ENCODE data around the gene FAAP20. TPM values are rescaled to one million over a fixed set of nuclear protein-coding genes. Genes with fewer than 3 reads are reported as not detected.

FAAP20 gene
- total RNA-seq, 1 donor from 2014 or later: 50.9 TPM

DNA sequence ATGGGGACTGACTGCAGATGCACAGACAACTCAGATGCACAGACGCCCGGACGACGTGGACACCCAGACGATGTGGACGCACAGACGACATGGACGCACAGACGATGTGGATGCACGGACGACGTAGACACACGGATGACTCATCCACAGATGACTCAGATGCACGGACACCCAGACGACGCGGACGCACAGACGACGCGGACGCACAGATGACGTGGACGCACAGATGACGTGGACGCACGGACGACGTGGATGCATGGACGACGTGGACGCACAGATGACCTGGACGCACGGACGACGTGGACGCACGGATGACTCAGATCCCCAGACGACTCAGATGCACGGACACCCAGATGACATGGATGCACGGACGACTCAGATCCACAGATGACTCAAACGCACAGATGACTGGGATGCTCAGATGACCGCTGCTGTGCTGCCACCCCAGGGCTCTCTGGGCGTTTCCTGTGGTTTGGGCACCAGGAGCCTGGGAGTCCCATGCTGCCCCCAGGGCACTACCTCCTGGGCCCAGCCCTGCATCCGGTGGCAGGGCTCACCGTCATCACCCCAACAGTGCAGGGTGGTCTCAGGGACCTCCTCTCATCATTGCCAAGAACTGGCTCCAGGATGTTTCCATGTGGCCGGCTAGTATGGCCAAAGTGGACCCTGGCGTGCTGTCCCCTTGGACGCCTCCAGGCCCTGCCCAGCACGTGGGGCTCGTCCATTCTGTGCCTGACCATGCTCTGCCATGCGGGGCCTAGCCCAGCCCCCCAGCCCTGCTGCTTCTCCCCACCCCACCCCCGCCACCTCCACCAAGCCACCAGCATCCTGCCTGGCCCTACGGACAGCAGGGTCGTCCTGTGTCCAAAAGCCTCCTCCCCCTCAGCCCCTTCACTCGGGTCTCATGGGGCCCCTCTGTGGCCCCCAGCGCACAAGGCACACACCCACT, 14.0 kb downstream of the FAAP20 start:
- TF ChIP-seq, protein P1, sequence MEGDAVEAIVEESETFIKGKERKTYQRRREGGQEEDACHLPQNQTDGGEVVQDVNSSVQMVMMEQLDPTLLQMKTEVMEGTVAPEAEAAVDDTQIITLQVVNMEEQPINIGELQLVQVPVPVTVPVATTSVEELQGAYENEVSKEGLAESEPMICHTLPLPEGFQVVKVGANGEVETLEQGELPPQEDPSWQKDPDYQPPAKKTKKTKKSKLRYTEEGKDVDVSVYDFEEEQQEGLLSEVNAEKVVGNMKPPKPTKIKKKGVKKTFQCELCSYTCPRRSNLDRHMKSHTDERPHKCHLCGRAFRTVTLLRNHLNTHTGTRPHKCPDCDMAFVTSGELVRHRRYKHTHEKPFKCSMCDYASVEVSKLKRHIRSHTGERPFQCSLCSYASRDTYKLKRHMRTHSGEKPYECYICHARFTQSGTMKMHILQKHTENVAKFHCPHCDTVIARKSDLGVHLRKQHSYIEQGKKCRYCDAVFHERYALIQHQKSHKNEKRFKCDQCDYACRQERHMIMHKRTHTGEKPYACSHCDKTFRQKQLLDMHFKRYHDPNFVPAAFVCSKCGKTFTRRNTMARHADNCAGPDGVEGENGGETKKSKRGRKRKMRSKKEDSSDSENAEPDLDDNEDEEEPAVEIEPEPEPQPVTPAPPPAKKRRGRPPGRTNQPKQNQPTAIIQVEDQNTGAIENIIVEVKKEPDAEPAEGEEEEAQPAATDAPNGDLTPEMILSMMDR (IDR thresholded peaks at IDR 0.05): no peak
- ATAC-seq (no peak), DNase-seq (no peak)
- Histone ChIP-seq H3K27ac (no peak overlapping the region), H3K4me3 (no peak overlapping the region), H3K9me3 (no peaks in the 10 kb centered on the region), H3K27me3 (ENCODE audit: low read depth) (no peaks in the 10 kb centered on the region), H3K4me1 (no peaks in the 10 kb centered on the region), H3K36me3 (peaks cover 29% of the 10 kb centered on the region)
- intact Hi-C loops (cut with DNase I): no loop called here

DNA sequence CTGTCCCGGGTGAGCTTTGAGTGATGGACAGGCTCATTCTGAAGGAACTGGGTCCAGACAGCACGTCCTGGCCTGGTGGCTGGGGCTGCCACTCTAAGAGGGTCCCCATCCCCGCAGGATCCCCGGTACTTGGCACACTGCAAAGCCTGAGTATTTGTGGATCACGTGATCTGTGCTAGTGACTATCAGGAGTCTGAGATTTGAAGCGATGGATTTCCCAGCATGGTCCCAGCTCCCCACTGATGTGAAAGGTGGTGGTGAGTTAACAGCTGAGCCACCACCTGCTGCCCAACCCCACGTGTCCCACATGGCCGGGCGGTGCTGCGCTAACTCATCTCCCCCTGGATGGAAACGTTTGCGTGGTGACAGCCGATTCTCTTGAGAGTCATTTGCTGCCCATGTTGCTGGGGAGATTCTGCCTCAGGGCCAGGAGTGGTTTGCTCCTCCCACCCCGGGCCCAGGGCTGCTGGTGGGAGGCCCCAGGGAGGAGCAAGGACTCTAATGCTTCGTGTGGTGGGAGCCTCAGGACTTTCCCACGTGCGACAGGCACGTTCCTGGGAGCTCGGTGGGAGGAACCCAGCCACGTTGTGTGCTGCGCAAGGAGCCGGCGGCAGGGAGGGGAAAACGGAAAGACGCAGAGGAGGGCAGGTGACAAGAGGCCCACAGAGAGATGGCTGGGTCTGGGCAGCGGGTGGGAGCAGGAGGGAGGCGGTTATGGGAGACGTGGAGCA, 15.1 kb downstream of the FAAP20 start:
- H3K36me3 ChIP-seq: peaks cover 21% of the 10 kb centered on the region
- H3K4me1 ChIP-seq: no peaks in the 10 kb centered on the region
- no peaks in the 10 kb centered on the region for H3K27me3 ChIP-seq (ENCODE audit: low read depth)
- ATAC-seq (no peak), DNase-seq (no peak)
- TF ChIP-seq, protein P1 (IDR thresholded peaks at IDR 0.05): no peak
- intact Hi-C loops (cut with DNase I): no loop called here
- H3K4me3 ChIP-seq: no peak overlapping the region
- no peaks in the 10 kb centered on the region for H3K9me3 ChIP-seq
- no peak overlapping the region for H3K27ac ChIP-seq

DNA sequence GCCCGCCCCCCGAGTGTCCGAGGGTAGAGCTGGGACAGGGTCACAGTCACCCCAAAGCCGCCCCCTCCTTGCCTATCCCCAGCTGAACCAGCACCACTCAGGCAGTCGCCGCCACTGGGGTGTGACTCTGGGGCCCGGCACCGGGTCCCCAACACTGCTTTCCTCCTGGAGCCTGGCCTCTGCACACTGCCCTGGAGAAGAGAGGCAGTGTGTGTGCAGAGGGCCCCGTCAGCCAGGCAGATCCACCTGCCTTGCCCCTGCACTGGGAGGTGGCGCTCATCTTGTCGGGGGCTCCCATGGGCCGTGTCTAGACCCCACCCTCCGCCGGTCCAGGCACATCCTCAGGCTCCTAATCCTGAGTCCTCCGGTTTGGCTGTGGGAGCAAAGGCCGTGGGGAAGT, 15.7 kb downstream of the FAAP20 start:
- ATAC-seq (no peak), DNase-seq (no peak)
- intact Hi-C loops (cut with DNase I): no loop called here
- no peaks in the 10 kb centered on the region for H3K27me3 ChIP-seq (ENCODE audit: low read depth)
- H3K36me3 ChIP-seq: peaks cover 17% of the 10 kb centered on the region
- H3K4me1 ChIP-seq: no peaks in the 10 kb centered on the region
- TF ChIP-seq, protein P1 (IDR thresholded peaks at IDR 0.05): no peak
- no peaks in the 10 kb centered on the region for H3K9me3 ChIP-seq
- H3K4me3 ChIP-seq: no peak overlapping the region
- H3K27ac ChIP-seq: no peak overlapping the region

DNA sequence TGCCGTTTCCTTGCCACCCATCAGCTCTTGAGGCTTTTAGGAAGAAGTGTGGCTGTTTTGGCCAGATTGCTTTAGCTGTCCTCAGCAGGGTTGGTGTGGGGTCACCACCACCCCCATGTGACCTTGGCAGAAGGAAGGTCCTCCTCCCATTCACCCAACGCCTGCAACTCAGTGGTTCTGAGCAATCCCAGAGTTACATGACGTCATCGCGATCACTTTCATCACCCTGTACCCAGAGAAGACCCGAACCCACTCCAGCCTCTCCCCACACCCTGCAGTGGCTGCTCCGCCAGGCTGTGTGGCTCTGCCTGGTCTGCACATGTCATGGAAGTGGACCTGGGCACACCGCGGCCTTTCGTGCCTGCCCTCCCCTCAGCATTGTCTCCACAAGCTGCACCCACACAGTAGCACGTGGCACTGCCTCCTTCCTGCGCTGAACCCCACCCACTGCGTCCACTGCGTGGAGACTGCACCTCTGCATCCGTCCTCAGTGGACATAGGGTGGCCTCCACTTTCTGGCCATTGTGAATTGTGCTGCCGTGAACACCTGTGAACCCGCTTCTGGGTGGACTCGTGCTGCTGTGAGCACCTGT, 16.5 kb downstream of the FAAP20 start:
- TF ChIP-seq, protein P1 (IDR thresholded peaks at IDR 0.05): no peak
- ATAC-seq (no peak), DNase-seq (no peak)
- no peaks in the 10 kb centered on the region for H3K27me3 ChIP-seq (ENCODE audit: low read depth)
- no peak overlapping the region for H3K27ac ChIP-seq
- H3K36me3 ChIP-seq: peaks cover 15% of the 10 kb centered on the region
- H3K4me3 ChIP-seq: no peak overlapping the region
- no peaks in the 10 kb centered on the region for H3K4me1 ChIP-seq
- H3K9me3 ChIP-seq: no peaks in the 10 kb centered on the region
- intact Hi-C loops (cut with DNase I): no loop called here

DNA sequence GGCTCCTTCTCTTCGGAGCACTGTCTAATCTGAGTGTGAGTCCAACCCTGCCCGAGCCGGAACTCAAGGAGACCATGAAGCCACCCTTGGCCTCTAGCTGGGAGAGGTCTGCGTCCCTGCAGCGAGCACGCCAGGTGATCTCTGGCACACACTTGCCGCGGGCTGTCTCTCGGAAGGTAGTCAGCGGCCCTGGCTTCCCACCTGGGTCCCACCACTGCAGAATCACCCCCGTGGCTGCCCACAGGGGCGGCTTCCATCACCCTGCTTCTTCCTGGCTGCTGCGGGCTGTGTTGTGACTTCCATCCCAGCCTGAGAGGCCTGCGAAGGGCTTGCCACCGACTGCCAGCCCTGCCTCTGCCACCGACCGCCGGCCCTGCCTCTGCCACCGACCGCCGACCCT, 17.0 kb downstream of the FAAP20 start:
- no peaks in the 10 kb centered on the region for H3K9me3 ChIP-seq
- H3K36me3 ChIP-seq: peaks cover 15% of the 10 kb centered on the region
- TF ChIP-seq, protein P1 (IDR thresholded peaks at IDR 0.05): no peak
- no peaks in the 10 kb centered on the region for H3K4me1 ChIP-seq
- ATAC-seq (no peak), DNase-seq (no peak)
- no peaks in the 10 kb centered on the region for H3K27me3 ChIP-seq (ENCODE audit: low read depth)
- no peak overlapping the region for H3K4me3 ChIP-seq
- intact Hi-C loops (cut with DNase I): no loop called here
- no peak overlapping the region for H3K27ac ChIP-seq

All from lower lobe of right lung (tissue), 2 donors.